ENCODE measurements around the gene EXOSC7. TPM values are rescaled to one million over a fixed set of nuclear protein-coding genes. Genes with fewer than 3 reads are reported as not detected.

EXOSC7 gene
- total RNA-seq, 4 donors from 2014 or later = 57.4 to 80.3 (median 60.9) TPM

DNA sequence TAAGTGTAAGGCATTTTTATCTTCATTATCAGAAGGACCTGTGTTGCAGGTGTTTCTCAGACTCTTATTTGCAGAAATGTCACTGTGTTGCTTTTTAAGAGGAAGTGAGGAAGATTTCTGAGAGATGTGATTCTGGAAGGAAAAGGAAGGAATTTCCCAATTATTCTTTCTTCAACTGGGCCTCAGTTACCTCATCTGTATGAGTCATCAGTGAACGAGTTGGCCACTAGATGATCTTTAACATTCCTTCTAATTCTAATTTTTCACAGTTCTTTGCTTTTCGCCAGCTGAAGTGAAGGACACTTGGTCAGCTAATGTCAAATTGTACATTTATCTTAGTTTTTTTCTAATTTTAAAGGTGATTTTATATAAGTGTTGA, 79.0 kb downstream of the EXOSC7 start:
- Histone ChIP-seq H3K9me3 (no peaks in the 10 kb centered on the region), H3K27me3 (no peaks in the 10 kb centered on the region), H3K4me3 (no peak overlapping the region), H3K27ac (peak overlapping the region in 3 of 4 donors; percentile 24 to 86 (median 31)), H3K36me3 (no peaks in the 10 kb centered on the region), H3K4me1 (peaks cover 28 to 37% of the 10 kb centered on the region in 2 donors)
- TF ChIP-seq, protein P1, sequence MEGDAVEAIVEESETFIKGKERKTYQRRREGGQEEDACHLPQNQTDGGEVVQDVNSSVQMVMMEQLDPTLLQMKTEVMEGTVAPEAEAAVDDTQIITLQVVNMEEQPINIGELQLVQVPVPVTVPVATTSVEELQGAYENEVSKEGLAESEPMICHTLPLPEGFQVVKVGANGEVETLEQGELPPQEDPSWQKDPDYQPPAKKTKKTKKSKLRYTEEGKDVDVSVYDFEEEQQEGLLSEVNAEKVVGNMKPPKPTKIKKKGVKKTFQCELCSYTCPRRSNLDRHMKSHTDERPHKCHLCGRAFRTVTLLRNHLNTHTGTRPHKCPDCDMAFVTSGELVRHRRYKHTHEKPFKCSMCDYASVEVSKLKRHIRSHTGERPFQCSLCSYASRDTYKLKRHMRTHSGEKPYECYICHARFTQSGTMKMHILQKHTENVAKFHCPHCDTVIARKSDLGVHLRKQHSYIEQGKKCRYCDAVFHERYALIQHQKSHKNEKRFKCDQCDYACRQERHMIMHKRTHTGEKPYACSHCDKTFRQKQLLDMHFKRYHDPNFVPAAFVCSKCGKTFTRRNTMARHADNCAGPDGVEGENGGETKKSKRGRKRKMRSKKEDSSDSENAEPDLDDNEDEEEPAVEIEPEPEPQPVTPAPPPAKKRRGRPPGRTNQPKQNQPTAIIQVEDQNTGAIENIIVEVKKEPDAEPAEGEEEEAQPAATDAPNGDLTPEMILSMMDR (IDR thresholded peaks at IDR 0.05 in 4 of 5, conservative IDR thresholded peaks at IDR 0.05 in 1 of 5) = no peak
- no peak for TF ChIP-seq POLR2A (IDR thresholded peaks at IDR 0.05)
- ATAC-seq (peak; percentile 26 to 30), DNase-seq (no peak)
- in situ Hi-C loops (cut with MboI; ENCODE audit: low sequenced_read_pairs in 4 of 4) (no loop called here), intact Hi-C loops (cut with DNase I; ENCODE audit: low total_unique reads) (loop anchor here (1.0 to 5.0 kb wide), 4 partner anchors 18 to 442 kb away; no protein-coding TSS in a partner anchor)

DNA sequence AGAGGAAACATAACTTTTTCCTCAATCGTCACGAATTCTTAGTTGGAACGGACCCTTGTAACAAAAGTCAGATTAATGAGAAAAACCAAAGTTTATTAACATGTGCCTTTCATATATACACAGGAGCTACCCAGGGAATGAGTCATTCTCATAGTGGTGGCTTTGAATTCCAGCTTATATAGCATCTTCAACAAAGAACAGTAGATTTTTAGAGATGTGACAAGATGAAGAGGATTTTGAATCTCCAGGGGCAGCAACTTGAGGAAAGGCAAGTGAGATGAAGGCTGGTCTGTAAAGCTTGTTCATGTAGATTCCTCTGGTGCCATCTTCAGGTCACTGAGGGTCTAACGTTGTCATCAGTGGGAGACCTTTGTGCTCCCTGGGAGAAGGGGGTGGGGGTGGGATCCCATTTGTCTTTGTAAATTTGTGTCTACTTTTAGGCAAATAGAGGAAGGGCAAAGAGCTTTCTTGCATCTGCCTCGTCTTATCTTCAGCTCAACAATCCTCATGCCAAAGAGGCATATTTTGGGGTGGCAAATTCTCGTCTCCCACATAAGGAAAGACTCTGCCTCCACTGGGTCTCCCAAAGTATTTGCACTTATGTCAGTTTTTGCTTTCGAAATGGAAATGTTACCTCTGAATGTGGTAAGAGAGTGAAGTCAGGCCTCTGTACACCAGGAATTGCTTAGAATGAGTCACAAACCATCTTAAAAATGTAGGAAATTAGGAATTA, 79.5 kb downstream of the EXOSC7 start:
- Histone ChIP-seq H3K9me3 (no peaks in the 10 kb centered on the region), H3K4me1 (peaks cover 28 to 37% of the 10 kb centered on the region in 2 donors), H3K27ac (peak overlapping the region in 3 of 4 donors; percentile 31 to 86 (median 74)), H3K36me3 (no peaks in the 10 kb centered on the region), H3K4me3 (no peak overlapping the region), H3K27me3 (no peaks in the 10 kb centered on the region)
- ATAC-seq = peak in 1 of 2 donors; percentile 49
- TF ChIP-seq POLR2A (IDR thresholded peaks at IDR 0.05) = no peak
- TF ChIP-seq, protein P1 (IDR thresholded peaks at IDR 0.05 in 4 of 5, conservative IDR thresholded peaks at IDR 0.05 in 1 of 5) = peak in 2 of 5 experiments; percentile 25 to 39
- intact Hi-C loops (cut with DNase I; ENCODE audit: low total_unique reads) (loop anchor here (1.0 to 5.0 kb wide), 4 partner anchors 18 to 442 kb away; no protein-coding TSS in a partner anchor), in situ Hi-C loops (cut with MboI; ENCODE audit: low sequenced_read_pairs in 4 of 4) (no loop called here)
- no peak for DNase-seq

DNA sequence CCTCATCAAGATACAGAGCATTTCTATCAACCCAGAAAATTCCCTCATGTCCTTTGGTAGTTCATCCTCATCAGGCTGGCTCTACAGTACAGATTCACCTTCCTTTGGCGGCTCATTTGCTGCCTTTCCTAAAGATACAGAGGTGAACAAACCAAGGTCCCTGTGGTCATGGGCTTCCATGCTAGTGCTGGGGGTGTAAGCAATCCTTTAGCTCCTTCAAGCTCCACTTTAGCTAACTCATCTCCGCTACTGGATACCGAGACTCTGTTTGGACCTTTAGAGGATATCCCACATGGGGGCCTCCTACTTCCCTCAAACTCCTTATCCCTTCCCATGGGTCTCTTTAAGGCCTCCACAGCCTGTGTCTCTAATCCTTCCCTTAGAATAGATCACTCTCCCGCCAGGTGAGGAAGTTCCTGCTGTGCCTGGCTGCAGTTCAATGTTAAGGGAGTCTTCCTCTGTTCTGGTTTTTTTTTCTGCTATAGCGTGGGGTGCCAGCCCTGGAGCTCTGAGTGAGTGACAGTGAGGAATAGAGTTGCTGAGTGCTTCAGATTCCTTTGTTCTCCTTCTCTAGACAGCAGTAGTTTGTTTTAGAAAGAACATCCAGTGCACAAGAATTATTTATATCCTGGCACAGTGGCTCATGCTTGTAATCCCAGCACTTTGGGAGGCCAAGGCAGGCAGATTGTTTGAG, 80.7 kb downstream of the EXOSC7 start:
- in situ Hi-C loops (cut with MboI; ENCODE audit: low sequenced_read_pairs in 4 of 4) = no loop called here

DNA sequence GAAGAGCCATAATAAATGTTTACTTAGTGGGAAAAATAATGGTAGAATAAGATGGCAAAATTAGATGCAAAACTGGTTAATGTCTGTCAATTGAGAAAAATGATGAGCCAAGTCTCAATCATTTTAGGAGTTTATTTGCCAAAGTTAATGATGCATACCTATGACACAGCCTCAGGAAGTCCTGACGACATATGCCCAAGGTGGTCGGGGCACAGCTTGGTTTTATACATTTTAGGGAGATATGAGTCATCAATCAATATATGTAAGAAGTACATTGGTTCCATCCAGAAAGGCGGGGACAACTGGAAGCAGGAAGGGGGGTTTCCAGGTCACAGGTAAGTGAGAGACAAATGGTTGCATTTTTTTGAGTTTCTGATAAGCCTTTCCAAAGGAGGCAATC, 81.5 kb downstream of the EXOSC7 start:
- intact Hi-C loops (cut with DNase I; ENCODE audit: low total_unique reads) = loop anchor here (5.0 kb wide), 3 partner anchors 55 to 440 kb away; no protein-coding TSS in a partner anchor

More for the DNA sequence above, 80.7 kb downstream of the EXOSC7 start:
- Histone ChIP-seq H3K36me3 (no peaks in the 10 kb centered on the region), H3K27me3 (no peaks in the 10 kb centered on the region), H3K27ac (peak overlapping the region; percentile 69 to 86 (median 74)), H3K4me3 (no peak overlapping the region), H3K9me3 (no peaks in the 10 kb centered on the region), H3K4me1 (peaks cover 28 to 37% of the 10 kb centered on the region in 2 donors)
- peak; percentile 92 to 94 for ATAC-seq
- DNase-seq = peak; percentile 39 to 41
- intact Hi-C loops (cut with DNase I; ENCODE audit: low total_unique reads) = loop anchor here (5.0 kb wide), 3 partner anchors 56 to 441 kb away; no protein-coding TSS in a partner anchor
- TF ChIP-seq, protein P1 (IDR thresholded peaks at IDR 0.05 in 4 of 5, conservative IDR thresholded peaks at IDR 0.05 in 1 of 5) = no peak
- no peak for TF ChIP-seq POLR2A (IDR thresholded peaks at IDR 0.05)

More for the DNA sequence above, 81.5 kb downstream of the EXOSC7 start:
- TF ChIP-seq, protein P1 (IDR thresholded peaks at IDR 0.05 in 4 of 5, conservative IDR thresholded peaks at IDR 0.05 in 1 of 5) = no peak
- TF ChIP-seq POLR2A (IDR thresholded peaks at IDR 0.05) = no peak
- H3K4me3 ChIP-seq = no peak overlapping the region
- no peak for ATAC-seq
- DNase-seq = no peak
- H3K36me3 ChIP-seq = no peaks in the 10 kb centered on the region
- no peaks in the 10 kb centered on the region for H3K27me3 ChIP-seq
- peaks cover 28 to 37% of the 10 kb centered on the region in 2 donors for H3K4me1 ChIP-seq
- in situ Hi-C loops (cut with MboI; ENCODE audit: low sequenced_read_pairs in 4 of 4) = no loop called here
- H3K27ac ChIP-seq = peak overlapping the region; percentile 69 to 86 (median 74)
- no peaks in the 10 kb centered on the region for H3K9me3 ChIP-seq
